Loucy (cell line): ENCODE results near the gene ANKRD55.

Experiments
- CTCF ChIP-seq: fragments of 200-600 bp; sonication (generic); conservative IDR thresholded peaks from 2 replicates; pipeline ENCODE4 v1.5.1; 2014; ENCODE audit warnings: mild to moderate bottlenecking, antibody characterized with exemption, low read length
- EZH2phosphoT487 ChIP-seq: fragments of 200-600 bp; IDR thresholded peaks from 2 replicates; pipeline ENCODE4 v1.6.1; 2018; ENCODE audit warnings: antibody characterized with exemption, mild to moderate bottlenecking, moderate library complexity, borderline replicate concordance

- TF ChIP-seq CTCF (no peak), EZH2phosphoT487 (no peak)
These were observed 155.3 kb downstream of the ANKRD55 start for GRCh38 chr5:56077796-56078233.
